ENCODE data around the gene DUSP23. TPM values are rescaled to one million over a fixed set of nuclear protein-coding genes. Genes with fewer than 3 reads are reported as not detected.

Gene DUSP23
- total RNA-seq: 10 to 100 TPM; 20.1 to 22.2 TPM

DNA sequence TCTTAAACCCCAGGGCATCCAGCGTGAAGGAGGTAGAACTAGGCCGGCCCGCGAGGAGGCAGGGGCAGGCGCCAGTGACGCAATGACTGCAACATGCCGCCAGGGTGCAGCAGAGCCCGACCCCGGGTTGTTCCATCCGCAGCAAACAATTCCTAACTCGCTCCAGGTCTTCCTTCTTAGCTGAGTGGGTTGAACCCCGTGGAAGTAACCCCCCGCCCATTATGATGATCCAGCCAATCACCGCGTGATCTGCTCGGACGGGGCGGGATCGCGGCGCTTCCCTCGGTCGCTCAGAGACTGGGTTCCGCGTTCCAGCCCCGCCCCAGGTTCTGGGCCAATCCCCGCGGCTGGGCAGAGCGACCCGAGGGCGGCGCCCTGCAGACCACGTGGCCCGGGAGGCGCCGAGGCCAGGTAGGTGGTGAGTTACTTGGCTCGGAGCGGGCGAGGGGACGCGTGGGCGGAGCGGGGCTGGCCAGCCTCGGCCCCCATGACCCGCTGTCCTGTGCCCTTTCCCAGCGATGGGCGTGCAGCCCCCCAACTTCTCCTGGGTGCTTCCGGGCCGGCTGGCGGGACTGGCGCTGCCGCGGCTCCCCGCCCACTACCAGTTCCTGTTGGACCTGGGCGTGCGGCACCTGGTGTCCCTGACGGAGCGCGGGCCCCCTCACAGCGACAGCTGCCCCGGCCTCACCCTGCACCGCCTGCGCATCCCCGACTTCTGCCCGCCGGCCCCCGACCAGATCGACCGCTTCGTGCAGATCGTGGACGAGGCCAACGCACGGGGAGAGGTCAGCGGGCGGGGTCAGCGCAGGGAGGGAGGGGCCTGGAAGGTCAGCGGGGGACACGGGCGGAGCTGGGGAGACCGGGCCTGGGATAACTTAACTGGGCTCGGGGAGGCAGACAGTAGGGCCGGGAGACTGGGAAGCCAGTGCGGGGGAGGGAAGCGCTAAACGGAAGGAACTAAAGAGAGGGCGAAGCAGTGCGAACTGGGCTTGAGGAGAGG, at the start of gene DUSP23:
DUSP23 (plus strand) TSS at position 380 of the 1,000 bp plus-strand sequence; CDS start at position 519, 139 bp downstream.
- H3K9me3 Mint-ChIP-seq: no peaks in the 10 kb centered on the region
- peak within 1 kb of the TSS; percentile 84 for H3K4me3 Mint-ChIP-seq
- DNase-seq (peak; percentile 96), ATAC-seq (ENCODE audit: low read depth) (peak; percentile 98)
- POLR2A ChIA-PET: interaction anchor here (0.7 to 1.5 kb wide), 4 partner anchors 60 to 131 kb away, joined by 3 to 4 read pairs (median 3); no protein-coding TSS in a partner anchor
- H3K4me1 Mint-ChIP-seq: peaks cover 18% of the 10 kb centered on the region
- H3K27me3 Mint-ChIP-seq: peaks cover 7% of the 10 kb centered on the region
- H3K36me3 Mint-ChIP-seq: no peaks in the 10 kb centered on the region
- peak within 1 kb of the TSS; percentile 58 for H3K27ac Mint-ChIP-seq

DNA sequence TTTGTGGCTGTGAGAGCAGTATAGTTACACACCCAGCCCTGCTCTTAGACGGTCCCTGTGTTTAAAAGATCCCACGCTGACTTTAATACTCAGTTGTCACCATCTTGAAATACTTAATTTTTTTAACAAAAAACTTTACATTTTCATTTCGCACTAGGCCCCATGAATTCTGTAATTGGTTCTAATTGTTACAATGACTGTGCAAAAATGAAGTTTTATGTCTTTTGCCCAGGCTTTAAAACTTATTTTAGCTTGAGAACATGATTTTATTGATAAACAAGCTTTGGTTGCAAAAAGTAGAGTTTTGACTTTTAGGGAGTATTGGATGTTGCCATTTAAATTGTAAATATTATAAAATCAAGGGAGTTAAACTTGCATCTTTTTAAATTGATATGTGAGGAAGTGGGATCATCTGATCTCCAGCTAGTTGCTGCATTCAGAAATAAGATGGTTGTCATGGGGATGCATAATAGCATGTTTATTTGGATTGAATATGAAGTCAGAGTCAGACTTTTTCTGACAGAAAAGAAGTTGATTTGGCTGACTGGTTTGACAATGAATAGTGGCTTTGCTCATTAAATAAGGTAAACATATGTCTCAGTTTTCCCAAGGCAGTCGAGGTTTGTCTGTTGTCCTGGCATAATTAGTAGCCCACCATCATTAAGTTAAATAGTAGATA, 43.4 kb upstream of the DUSP23 start:
- POLR2A ChIA-PET: no interaction called here
- DNase-seq: no peak
- H3K4me3 Mint-ChIP-seq: no peak overlapping the region
- no peak overlapping the region for H3K27ac Mint-ChIP-seq
- no peaks in the 10 kb centered on the region for H3K36me3 Mint-ChIP-seq
- peaks cover 3% of the 10 kb centered on the region for H3K9me3 Mint-ChIP-seq
- no peak for ATAC-seq (ENCODE audit: low read depth)
- peaks cover 8% of the 10 kb centered on the region for H3K27me3 Mint-ChIP-seq
- H3K4me1 Mint-ChIP-seq: no peaks in the 10 kb centered on the region

DNA sequence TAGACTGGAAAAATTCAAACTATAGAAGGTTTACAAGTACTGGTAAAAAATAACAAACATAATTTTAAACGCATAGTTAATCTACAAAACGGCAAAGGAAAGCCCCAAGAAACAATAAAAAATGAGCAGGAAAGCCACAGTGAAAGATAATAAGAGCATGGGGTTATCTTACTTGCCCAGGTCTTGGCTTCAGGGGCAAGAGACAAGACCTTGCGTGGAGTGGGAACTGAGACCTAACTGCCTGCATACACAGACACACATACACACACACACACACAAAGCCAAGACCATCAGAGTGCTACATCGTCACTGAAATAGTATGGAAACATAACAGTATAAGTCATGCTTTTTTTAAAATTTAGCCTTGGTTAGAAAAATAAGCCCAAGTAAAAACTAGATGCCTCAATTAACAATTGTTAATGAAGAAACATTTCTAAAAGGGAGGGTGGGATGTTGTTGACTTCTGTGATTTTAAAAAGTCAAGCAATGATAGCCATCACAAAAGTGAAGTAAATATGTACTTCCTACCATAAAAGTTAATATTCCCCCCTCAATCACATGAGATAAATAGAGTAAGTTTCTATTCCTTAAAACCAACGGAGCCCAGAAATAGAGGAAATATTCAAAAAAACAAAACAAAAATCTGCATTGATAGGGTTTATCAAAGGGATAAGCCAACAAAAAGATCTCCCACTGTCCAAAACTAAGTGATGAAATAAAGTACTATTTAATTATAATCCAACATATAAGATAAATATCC, 36.9 kb upstream of the DUSP23 start:
- DNase-seq: no peak
- H3K27me3 Mint-ChIP-seq: peaks cover 3% of the 10 kb centered on the region
- no peak overlapping the region for H3K27ac Mint-ChIP-seq
- no peaks in the 10 kb centered on the region for H3K4me1 Mint-ChIP-seq
- no peak for ATAC-seq (ENCODE audit: low read depth)
- peaks cover 3% of the 10 kb centered on the region for H3K9me3 Mint-ChIP-seq
- H3K36me3 Mint-ChIP-seq: no peaks in the 10 kb centered on the region
- no peak overlapping the region for H3K4me3 Mint-ChIP-seq
- POLR2A ChIA-PET: no interaction called here

DNA sequence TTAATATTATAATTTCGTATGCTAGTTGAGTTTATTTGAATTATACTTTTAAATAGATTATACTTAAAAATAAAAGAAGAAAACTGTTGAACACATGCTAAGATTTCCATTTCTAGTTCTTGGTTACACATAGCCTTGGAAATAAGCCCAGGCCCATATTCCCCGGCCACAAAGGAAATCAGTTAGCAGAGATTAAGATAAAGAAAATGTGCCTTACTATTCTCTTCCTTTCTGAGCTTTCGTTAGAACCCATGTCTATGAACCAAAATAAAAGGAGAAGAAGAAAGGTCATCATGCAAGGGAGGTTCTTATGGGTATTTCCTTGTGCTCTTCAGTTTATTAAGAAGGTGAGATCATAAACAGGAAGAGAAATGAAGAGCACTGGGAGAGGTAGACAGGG, 34.1 kb upstream of the DUSP23 start:
- DNase-seq (no peak), ATAC-seq (ENCODE audit: low read depth) (no peak)
- H3K4me1 Mint-ChIP-seq: no peaks in the 10 kb centered on the region
- H3K9me3 Mint-ChIP-seq: peaks cover 3% of the 10 kb centered on the region
- H3K27ac Mint-ChIP-seq: no peak overlapping the region
- no peak overlapping the region for H3K4me3 Mint-ChIP-seq
- no peaks in the 10 kb centered on the region for H3K27me3 Mint-ChIP-seq
- POLR2A ChIA-PET: no interaction called here
- H3K36me3 Mint-ChIP-seq: no peaks in the 10 kb centered on the region

DNA sequence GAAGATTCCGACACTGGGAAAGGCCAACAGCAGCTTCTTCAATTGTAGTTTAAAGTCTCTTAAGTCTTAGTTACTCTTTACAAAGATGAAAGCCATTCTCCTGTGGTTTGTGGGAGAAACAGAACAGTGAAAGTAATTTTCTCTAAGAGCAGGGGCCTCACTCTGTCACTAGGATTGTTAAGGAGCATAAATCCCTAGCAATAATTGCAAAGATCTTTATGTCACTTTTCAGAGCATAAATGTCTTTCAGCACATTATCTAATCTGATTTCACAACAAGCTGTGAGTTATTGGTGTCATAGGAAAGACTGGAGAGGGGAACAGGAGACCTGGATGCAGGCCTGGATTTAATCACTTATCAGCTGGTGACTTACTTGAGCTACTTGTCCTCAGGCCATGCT, 32.4 kb upstream of the DUSP23 start:
- POLR2A ChIA-PET: no interaction called here
- H3K36me3 Mint-ChIP-seq: no peaks in the 10 kb centered on the region
- no peaks in the 10 kb centered on the region for H3K4me1 Mint-ChIP-seq
- no peaks in the 10 kb centered on the region for H3K9me3 Mint-ChIP-seq
- ATAC-seq (ENCODE audit: low read depth) (no peak), DNase-seq (no peak)
- no peak overlapping the region for H3K27ac Mint-ChIP-seq
- no peak overlapping the region for H3K4me3 Mint-ChIP-seq
- H3K27me3 Mint-ChIP-seq: peaks cover under 1% of the 10 kb centered on the region

DNA sequence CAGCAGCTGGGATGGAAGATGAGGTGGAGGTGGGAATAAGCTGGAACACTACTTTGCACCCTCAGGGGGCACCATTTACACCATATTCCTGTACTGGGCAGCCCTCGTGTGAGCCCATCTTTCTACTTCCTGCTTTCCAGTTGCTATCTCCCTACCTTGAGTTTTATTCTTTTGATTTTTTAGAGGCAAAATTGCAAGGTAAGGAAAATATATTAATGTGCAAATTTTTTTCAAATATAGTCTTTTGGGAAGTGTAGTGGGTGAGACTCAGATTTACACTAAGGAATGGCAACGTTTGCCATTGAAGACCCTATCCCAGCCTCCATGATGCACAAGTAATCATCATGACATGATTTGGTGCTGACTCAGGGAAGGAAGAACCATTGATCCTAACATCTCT, 31.1 kb upstream of the DUSP23 start:
- POLR2A ChIA-PET: no interaction called here
- ATAC-seq (ENCODE audit: low read depth): no peak
- no peaks in the 10 kb centered on the region for H3K36me3 Mint-ChIP-seq

DNA sequence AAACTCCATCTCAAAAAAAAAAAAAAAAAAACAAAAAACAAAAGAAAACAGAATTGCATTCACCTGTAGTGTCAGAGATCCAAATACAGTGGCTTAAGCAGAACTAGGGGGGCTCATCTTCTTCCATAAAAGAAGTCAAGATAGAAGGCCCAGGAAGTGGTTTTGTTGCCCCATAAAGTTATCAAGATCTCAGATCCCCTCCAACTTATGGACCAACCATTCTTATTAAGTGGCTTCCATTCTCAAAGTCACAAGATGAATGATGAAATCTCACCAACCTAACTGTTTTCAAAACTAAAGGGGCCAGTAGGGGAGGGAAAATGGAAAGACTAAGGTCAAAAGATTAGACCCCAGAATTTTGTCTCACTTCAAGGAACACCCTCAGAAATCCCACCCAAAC, 30.1 kb upstream of the DUSP23 start:
- ATAC-seq (ENCODE audit: low read depth) (no peak), DNase-seq (no peak)
- POLR2A ChIA-PET: no interaction called here
- no peaks in the 10 kb centered on the region for H3K9me3 Mint-ChIP-seq
- no peak overlapping the region for H3K4me3 Mint-ChIP-seq
- H3K27me3 Mint-ChIP-seq: peaks cover 2% of the 10 kb centered on the region
- no peaks in the 10 kb centered on the region for H3K36me3 Mint-ChIP-seq
- H3K27ac Mint-ChIP-seq: no peak overlapping the region
- no peaks in the 10 kb centered on the region for H3K4me1 Mint-ChIP-seq

More for the DNA sequence above, 31.1 kb upstream of the DUSP23 start:
- H3K9me3 Mint-ChIP-seq: no peaks in the 10 kb centered on the region
- H3K27ac Mint-ChIP-seq: no peak overlapping the region
- DNase-seq: no peak
- H3K4me3 Mint-ChIP-seq: no peak overlapping the region
- peaks cover 2% of the 10 kb centered on the region for H3K27me3 Mint-ChIP-seq
- H3K4me1 Mint-ChIP-seq: no peaks in the 10 kb centered on the region

DNA sequence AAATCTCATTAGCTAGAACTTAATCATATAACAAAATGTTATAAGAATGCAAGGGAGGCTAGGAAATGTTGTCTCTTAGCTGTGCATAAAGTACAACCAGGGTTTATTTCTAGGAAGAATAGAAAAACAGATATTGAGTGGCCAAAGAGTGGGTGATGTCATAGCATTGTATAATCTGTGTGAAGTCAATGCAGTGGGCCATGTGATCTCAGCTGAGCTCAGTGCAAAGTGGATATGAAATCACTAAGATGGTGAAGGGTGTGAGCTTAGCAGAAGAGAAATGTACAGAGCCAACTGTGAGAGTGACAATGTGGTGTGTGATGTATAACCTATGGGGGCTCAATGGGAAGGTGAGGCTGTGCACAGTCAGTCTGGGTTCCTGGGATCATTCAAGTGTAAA, 29.7 kb upstream of the DUSP23 start:
- Mint-ChIP-seq H3K27ac (no peak overlapping the region), H3K9me3 (no peaks in the 10 kb centered on the region), H3K27me3 (peaks cover 2% of the 10 kb centered on the region), H3K36me3 (no peaks in the 10 kb centered on the region), H3K4me1 (no peaks in the 10 kb centered on the region), H3K4me3 (no peak overlapping the region)
- no peak for ATAC-seq (ENCODE audit: low read depth)
- no peak for DNase-seq
- POLR2A ChIA-PET: no interaction called here

DNA sequence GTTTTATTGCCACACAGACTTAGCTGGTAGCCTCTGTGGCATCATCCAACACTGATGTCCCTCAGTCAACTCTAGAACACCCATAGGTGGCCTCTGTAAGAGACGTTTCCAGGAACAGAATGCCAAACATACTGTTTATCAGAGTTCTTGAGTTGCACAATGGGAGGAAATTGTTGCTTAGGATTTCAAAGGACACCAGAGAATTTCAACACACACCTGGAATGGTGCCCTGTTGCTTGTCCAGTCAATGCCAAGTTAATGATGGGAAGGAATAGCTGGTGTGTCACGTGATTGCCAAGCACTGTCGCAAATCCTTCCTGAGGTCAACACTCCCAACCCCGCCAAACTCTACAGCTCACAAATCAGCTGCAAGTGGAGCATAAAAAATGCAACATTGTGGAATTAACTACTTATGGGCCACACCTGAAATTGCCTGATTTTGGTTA, 28.6 kb upstream of the DUSP23 start:
- Mint-ChIP-seq H3K36me3 (no peaks in the 10 kb centered on the region), H3K9me3 (no peaks in the 10 kb centered on the region)
- DNase-seq: no peak

DNA sequence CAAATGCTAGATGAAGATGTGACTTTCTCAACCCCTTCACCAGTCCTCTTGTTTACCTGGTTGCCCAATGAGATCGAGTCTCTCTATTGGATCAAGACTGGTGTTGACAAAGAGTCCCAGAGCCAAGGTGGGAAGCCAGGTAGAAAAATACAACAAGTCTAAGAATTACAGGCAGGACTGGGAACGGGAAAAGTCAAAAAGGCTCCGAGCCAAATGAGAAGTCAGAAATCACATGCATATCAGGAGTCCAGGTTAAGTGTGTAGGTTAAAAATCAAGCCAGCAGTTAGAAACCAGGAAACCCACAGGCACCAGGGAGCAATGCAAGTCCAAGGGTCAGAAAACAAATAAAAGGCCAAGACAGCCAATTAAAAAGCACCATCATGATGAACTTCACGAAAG, 27.4 kb upstream of the DUSP23 start:
- DNase-seq (no peak), ATAC-seq (ENCODE audit: low read depth) (no peak)
- Mint-ChIP-seq H3K4me1 (no peaks in the 10 kb centered on the region), H3K9me3 (no peaks in the 10 kb centered on the region), H3K36me3 (no peaks in the 10 kb centered on the region), H3K27me3 (peaks cover 2% of the 10 kb centered on the region), H3K4me3 (no peak overlapping the region), H3K27ac (no peak overlapping the region)
- POLR2A ChIA-PET: no interaction called here

More for the DNA sequence above, 28.6 kb upstream of the DUSP23 start:
- H3K4me3 Mint-ChIP-seq: no peak overlapping the region
- H3K4me1 Mint-ChIP-seq: no peaks in the 10 kb centered on the region
- H3K27me3 Mint-ChIP-seq: peaks cover 2% of the 10 kb centered on the region
- no peak for ATAC-seq (ENCODE audit: low read depth)
- POLR2A ChIA-PET: no interaction called here
- no peak overlapping the region for H3K27ac Mint-ChIP-seq

DNA sequence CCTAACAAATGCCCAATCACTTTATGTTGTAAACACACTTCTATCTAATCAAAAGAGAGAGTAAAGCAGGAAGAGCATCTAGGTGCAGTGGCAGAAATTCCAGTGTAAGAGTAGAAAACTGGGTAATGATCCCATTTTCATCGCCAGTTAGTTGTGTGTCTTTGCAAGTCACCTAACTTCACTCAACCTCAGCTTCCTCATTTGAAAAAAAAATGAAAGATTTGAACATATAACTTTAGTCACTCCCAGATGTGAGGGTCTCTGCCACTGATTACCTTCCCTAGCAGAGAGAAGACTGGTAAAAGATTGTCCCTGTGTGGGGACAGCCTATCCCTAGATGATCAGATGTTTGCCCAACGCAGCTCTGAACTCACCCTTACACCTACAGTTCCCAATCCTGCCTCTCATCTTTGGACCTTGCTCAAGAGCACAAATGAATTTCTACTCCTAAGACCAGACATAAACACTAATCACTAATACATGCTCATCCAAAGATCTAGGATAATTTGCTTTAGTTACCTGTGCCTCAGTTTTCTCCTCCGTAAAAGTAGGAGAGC, 25.2 kb upstream of the DUSP23 start:
- DNase-seq: no peak
- Mint-ChIP-seq H3K27ac (no peak overlapping the region), H3K4me3 (no peak overlapping the region), H3K36me3 (no peaks in the 10 kb centered on the region), H3K9me3 (no peaks in the 10 kb centered on the region), H3K27me3 (peaks cover 2% of the 10 kb centered on the region), H3K4me1 (no peaks in the 10 kb centered on the region)
- ATAC-seq (ENCODE audit: low read depth): no peak
- POLR2A ChIA-PET: no interaction called here

DNA sequence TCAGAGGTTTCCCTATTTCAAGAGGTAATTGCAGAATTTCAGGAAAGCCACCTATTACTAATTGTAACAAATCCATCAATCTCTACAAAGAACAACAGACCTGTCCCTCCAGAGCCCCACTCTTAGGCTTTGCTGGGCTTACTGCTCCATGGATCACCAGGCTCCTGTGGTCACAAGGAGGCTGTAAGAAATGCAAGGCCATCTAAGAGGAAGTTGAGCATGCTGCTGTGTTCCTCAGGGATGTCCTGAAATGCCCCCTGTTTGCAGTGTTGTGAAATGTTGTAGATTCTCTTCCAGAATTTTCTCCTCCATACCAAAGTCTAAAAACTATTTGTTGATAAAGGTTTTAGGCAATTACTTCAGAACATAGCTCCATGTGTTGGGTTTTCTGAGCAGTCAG, 24.4 kb upstream of the DUSP23 start:
- DNase-seq (no peak), ATAC-seq (ENCODE audit: low read depth) (no peak)
- Mint-ChIP-seq H3K27me3 (peaks cover 2% of the 10 kb centered on the region), H3K36me3 (no peaks in the 10 kb centered on the region), H3K9me3 (no peaks in the 10 kb centered on the region), H3K4me1 (no peaks in the 10 kb centered on the region), H3K27ac (no peak overlapping the region), H3K4me3 (no peak overlapping the region)
- POLR2A ChIA-PET: no interaction called here

DNA sequence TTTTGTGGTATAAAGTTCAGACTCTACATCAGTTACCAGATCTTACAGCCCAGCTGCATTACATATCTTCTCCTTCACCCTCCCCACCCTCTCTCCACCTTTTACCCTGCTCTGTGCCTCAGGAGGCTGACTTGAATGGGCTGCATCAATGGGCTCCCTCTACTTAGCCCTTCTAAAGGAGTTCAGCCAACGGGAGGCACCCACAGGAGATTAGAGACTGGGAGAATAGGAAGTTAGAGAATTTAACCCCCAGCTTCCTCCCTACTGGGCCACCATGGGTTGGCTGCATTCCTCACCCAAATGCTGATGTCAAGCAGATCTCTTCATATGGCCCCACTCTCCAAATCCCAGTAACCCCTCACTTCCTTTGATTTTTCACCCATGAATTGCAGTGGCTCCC, 17.1 kb upstream of the DUSP23 start:
- ATAC-seq (ENCODE audit: low read depth) (no peak), DNase-seq (no peak)
- no peak overlapping the region for H3K4me3 Mint-ChIP-seq
- H3K27me3 Mint-ChIP-seq: peaks cover 10% of the 10 kb centered on the region
- POLR2A ChIA-PET: no interaction called here
- no peaks in the 10 kb centered on the region for H3K9me3 Mint-ChIP-seq
- no peaks in the 10 kb centered on the region for H3K36me3 Mint-ChIP-seq
- no peak overlapping the region for H3K27ac Mint-ChIP-seq
- H3K4me1 Mint-ChIP-seq: no peaks in the 10 kb centered on the region
